ENCODE measurements around the gene RRBP1.

RRBP1 gene

DNA sequence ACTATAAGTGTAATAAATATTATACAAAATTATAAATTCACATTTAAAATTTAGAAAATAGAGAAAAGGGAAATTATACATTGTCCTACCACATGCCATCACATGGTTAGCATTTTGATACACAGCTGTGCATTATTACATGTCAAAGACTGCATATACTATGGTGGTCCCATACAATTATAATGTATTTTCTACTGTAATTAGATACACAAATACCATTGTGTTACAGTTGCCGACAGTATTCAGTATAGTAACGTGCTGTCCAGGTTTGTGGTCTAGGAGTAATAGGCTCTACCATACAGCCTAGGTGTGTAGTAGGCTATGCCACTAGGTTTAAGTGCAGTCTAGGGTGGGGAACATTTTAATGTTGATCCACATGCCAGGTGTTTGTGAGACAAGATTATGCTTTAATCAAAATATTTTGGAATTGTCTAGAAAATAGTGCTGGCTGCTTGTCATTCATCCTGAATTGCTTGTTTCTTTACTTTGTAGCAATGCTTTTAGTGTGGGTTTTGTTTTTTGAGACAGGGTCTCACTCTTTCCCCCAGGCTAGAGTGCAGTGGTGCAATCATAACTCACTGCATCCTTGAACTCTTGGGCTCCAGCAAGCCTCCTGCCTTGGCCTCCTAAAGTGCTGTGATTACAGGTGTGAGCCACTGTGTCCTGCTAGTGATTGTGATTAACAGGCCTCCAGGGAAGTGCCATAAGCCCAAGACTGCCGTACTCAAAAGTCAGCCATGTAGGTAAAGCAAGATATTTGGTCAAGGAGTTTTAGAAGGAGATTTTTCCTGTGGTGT, 73.1 kb downstream of the RRBP1 start:
- no peak for DNase-seq

DNA sequence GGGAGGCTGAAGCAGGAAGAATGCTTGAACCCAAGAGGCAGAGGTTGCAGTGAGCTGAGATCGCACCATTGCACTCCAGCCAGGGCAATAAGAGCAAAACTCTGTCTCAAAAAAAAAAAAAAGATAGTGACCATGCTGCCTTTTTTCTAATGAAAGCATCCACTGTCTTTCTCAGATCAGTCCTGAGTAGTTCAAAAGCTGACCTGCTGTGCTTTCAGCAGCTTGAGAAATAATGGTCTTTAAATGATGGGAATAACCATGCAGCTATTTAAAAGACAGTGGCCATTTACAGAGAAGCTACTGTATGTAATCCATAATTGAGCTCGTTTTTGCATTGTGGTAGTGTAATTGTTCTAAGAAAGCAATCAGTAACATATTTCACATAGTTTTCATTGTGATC, 76.0 kb downstream of the RRBP1 start:
- DNase-seq = no peak

DNA sequence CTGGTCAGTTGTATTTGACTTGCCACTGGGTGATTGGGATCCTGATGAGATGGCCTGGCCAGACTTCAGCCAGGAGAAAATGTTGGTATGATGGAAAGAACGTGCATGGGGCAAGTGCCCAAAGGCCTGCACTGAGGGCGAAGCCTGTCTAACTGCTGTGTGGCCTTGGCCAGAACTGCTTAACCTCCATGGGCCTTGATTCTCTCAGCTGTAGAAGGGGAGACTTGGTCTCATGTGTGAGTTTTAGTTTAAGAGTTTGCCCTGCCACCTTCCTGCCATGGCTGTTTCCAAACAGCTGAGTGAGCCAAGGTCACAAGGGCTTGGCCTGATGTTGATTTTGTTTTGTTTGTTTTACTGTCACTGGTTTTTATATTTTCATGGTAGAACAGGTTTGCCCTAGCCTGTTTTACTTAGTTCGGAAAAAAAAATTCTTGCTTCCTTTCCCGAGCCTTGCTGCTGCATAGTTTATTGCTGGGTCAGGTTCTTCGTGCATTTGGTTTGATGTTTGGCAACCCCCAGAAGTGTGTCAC, 76.8 kb downstream of the RRBP1 start:
- DNase-seq = no peak

DNA sequence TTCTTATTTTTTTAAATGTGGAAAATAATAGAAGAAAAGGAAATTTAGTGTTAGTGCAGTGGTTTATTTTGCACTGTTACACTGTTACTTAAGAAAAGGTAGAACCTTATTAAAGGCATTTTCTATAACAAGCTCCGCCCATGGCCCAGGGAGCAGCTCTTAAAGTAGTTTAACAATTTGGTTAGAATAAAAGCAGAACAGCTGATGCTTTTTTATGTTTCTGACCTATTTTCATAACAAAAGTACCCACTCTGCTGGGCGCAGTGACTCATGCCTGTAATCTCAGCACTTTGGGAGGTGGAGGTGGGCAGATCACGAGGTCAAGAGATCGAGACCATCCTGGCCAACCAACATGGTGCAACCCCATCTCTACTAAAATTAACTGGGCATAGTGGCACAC, 79.5 kb downstream of the RRBP1 start:
- DNase-seq = no peak

DNA sequence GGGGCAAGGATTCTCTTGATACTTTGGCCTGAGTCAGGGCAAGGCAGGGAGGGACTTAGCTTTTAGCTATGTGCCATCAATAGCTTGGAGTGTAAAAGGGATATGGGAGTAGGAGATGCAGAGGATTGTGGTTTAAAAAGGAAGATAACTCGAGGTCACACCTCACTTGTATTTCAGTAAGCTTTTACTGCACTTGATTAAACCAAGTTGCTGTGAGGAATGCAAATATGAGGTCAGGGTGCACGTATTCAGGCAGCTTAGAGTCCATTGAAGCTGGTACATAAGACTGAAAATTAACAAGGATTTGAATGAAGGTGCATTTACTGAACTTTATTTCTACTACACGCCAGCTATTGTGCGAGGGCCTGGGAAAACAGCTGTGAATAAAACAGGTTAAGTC, 80.1 kb downstream of the RRBP1 start:
- DNase-seq = no peak

DNA sequence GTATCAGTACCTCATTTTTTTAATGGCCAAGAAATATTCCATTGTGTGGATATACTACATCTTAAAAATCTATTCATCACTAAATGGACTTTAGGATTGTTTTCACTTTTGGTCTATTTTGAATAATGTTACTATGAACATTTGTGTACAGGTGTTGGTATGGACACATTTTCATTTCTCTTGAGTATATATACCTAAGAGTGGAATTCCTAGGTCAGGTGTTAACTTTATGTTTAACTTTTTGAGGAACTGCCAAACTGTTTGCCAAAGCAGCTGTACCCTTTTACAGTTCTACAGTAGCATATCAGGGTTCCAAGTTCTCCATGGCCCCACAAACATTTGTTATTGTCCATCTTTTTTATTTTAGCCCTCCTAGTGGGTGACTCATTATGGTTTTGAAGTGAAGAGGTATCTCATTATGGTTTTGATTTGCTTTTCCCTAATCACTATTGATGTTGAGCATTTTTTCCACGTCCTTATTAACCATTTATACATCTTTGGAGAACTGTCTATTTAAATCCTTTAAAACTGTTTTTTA, 84.0 kb downstream of the RRBP1 start:
- DNase-seq = no peak

DNA sequence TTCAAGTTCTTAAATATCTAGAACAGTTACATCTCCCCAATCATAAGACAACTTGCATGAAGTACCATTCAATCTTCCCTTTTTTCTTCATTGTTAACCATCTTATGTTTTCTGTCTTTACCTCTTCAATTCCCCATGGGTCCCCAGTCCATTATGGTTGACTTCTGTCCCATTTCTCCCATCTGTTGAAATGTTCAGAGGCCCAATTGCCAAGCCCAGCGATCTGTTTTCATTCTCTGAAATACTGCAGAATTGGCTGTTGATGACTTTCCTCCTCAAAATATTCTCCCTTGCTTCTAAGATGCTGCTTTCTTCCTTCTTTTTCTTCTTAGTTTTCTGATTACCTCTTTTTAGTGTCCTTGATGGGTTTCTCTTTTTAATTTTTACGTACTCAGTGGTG, 86.2 kb downstream of the RRBP1 start:
- DNase-seq = no peak

DNA sequence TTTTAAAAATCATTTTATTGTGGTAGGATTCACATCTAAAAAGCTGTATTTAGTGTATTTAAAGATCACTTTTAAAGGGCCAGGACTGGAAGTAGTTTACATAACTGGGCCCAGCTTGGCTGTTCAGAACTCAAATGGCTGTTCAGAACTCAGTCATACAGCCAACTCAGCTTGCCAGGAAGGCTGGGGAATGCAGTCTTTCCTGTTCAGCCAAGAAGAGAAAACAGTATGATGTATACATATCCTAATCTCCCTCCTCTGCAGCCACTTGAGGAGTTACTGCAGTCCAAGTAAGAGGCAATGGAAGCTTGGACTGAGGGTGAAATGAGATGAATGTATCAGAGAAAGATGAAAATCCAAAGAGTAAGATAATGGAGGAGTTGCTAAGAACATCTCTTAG, 87.6 kb downstream of the RRBP1 start:
- DNase-seq = no peak

DNA sequence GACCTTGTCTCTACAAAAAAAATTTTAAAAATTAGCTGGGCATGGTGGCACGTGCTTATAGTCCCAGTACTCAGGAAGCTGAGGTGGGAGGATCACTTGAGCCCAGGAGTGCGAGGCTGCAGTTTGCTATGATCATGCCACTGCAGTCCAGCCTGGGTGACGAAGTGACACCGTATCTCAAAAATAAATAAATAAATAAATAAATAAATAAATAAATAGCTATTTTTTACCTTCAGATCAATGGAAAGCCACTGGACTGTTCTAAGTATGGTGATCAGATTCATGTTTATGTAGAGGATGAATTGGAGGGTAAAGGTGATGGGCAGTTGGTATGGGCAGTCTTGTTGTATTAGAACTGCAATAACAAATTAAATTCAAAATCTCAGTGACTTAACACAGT, 88.1 kb downstream of the RRBP1 start:
- DNase-seq = no peak

DNA sequence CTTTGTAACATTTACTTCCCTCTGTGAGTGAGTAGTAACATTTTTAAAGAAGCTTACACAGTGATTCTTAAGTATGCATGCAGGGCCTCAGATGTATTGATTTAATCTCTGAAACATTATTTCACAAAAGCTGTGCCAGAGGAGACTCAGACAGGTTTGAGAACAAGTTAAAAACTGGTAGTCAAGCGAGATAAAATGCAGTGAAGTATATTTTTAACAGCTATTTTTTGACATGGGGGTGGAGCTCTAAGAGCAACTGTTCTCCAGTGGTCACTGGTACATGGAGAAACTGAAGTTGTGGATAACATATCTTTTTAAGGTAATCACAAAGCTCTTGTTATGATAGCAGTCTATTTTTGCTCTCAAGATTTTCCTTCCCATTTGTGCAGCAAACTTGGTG, 91.8 kb downstream of the RRBP1 start:
- no peak for DNase-seq

DNA sequence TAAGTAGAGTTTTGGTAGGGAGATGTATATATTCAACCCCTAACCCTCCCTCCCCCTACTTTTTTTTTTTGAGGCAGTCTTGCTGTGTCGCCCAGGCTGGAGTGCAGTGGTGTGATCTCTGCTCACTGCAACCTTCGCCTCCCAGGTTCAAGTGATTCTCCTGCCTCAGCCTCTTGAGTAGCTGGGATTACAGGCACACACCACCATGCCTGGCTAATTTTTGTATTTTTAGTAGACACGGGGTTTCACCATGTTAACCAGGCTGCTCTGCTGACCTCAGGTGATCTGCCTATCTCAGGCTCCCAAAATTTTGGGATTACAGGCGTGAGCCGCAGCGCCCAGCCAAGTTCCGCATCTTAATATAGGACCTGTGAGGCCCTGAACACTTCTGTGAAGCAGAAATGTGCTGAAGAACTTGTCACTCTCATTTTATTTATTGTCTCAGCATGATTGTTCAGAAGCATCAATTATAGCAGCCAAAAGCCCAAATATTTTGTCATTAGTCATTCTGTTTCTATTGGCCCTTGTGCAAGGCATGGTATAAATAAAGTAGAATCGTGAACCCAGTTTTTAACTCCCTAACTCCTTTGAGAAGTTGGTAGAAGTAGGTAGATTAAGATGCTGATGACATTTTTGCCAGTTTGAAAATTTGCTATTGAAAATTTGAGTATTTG, 92.7 kb downstream of the RRBP1 start:
- DNase-seq = no peak

DNA sequence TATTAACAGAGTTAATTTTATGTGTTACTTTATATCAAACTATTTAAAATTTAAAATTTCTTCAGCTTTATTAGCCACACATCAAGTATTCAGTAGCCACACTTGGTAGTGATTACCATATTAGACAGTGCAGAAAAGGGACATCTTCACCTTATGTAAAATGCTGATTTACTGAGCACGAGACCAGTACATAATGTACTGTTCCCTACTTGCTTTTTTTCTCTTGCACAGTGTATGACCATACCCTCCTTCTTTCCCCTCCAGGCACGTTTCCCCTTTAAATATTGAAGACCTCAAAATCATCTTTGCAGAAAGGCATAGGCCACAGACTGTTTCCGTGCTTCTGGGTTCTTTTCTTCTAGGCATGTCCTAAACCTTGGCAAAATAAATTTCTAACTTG, 94.2 kb downstream of the RRBP1 start:
- no peak for DNase-seq

DNA sequence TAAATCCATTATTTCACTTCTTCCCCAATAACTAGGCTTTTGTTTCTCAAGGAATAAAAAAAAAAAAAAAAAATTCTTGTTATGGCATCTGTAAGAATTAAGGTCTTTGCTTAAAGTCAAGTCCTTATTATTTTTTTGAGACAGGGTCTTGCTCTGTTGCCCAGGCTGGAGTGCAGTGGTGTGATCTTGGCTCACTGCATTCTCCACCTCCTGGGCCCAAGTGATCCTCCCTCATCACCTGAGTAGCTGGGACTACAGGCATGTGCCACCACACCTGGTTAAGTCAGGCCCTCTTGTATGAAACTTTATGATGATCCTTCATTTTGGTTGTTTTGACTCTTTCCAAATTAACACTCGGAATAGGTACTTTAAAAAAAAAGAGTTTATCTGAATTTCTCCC, 94.9 kb downstream of the RRBP1 start:
- DNase-seq = no peak

DNA sequence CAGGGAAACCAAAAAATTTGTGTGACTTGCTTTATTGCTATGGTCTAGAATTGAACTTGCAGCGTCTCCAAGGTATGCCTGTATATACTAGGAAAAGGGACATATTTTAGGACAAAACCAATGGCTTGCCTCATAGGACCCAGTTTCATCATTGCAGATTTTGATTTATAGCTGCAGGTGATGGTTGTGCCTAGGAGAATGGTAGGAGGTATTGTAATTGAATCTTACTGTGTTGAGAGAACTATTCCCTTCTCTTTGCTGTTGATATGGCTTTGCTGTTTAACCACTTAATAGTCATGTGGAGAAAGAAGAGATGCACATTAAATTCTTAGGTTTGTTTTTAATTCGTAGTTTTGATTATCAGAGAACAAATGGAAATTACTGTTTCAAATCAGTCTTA, 95.8 kb downstream of the RRBP1 start:
- no peak for DNase-seq

DNA sequence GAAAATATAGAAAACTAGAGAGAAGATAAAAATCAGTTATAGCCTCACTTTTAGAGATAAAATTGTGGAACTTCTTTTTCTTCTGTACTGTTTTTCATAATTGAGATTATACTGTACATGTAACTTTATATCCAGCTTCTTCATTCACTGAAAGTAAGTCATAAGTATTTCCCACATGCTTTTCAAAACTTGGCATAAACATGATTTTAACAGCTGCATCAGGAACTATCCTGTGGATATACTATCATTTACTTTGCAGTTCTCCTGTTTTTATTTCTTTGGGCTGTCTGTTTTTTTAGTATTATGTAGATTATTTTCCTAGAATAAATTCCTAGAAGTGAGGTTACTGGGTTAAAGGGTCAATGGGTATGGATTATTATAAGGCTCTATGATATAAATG, 97.4 kb downstream of the RRBP1 start:
- no peak for DNase-seq

DNA sequence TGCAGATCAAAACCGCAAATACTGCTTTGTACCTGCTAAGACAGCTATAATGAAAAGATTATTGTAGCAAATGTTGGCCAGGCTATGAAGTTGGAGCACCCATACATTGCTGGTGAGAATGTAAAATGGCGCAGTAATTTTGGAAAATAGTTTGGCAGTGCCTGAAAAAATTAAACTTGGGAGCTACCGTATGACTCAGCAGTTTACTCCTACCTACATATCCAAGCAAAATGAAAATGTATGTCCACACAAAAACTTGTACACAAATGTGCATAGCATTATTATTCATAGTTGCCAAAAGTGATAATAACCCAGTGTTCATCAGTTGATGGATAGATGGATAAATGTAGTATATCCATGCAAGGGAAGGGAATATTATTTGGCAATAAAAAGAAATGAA, 98.9 kb downstream of the RRBP1 start:
- DNase-seq = no peak

DNA sequence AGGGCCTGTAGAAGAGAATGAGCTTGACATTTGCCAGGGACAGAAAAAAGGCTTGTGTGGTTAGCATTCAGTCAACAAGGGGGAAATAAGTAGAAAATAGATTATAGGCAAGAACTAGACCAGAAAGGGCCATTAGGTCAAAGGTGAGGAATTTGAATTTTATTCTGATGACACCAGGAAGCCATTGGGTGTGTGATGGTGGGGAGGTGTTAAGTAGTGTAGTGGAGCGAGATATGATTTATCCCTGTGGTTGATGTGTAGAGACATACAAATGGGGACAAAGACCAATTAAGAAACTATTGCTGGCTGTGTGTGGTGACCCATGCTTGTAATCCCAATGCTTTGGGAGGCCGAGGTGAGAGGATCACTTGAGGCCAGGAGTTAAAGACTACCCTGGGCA, 101.1 kb downstream of the RRBP1 start:
- no peak for DNase-seq

DNA sequence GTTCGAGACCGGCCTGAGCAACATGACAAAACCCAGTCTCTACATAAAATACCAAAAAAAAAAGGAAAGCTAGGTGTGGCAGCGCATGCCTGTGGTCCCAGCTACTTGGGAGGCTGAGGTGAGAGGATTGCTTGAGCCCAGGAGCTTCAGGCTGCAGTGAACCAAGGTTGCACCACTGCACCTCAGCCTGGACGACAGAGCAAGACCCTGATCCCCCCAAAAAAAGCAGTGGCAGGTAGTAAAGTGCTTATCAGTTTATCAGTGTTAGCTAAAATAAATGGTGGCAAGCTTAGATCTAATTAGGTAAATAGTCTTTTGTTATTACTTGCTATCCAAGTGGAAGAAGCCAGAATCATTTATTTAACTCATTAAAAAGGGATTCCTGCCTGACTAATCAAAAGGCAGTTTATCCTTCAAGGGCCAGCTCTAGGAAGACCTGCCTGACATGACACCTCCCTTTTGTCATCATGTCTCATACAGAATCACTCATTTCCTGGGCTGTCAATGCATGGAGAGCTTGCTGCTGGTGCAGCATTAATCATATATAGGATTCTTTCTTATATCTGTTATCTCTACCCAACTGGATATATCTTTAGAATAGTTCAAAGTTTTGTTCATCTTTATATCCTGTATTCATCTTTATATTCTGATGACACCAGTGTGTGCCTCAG, 102.5 kb downstream of the RRBP1 start:
- no peak for DNase-seq

DNA sequence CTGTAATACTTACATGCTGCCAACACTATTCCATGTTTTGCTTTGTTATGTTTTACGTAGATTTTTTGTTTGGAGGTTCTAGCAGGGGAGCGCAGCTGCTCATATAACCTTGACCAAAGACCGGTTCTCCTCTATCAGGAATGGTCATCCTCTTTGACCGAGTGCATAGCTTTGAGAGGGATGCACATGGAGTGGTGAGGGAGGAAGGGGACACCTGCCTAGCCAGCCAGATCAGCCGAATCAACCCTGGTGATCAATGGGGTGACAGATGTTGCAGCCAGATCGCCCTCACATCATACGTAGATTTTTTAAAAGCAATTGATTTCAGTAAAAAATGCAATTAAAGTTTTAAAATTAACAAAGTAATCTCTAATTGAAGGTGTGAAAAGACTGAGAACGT, 105.8 kb downstream of the RRBP1 start:
- no peak for DNase-seq

DNA sequence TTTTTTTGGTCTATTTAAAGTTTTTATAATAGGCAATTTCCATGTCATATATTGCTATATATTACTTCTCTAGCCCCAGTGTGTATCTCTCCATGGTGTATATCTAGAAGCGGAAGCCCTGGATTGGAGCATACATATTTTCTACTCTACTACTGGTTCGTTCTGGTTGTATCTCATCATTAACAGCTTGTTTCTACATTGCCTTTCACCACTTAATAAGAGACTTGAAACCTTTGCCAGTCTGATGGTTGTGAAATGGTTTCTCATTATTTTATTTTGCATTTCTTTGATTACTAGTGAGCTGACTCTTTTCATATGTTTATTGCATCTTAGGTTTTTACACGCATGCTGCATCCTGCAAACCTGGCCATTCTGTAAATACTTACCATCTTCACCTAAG, 108.6 kb downstream of the RRBP1 start:
- DNase-seq = no peak

DNA sequence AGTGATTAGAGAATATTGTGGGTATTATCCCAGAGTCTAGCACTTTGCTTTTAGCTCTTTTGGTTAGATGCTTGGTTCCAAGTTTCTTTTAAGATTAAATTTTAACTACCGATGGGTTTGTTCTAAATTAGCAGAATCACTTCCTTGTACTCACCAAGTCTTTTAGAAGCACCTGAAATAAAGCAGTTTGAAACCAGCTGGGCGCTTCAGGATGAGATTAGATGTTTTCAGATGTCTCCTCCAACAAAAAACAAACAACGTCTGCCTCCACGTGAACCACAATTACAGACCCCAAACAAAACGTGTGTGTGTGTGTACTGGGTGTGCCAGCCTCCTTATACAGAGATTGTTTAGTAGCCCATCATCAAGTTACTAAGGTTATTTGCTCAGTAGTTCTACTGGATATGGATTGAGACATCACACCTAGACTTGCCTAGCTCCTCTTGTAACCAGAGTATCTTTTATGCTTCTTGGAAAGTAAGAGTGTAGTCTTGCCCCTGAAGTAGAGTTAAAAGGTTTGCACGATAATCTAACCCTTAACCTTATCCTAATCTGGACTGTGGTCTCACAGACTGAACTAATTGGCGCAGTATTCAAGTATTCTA, 109.9 kb downstream of the RRBP1 start:
- DNase-seq = peak; percentile 37

DNA sequence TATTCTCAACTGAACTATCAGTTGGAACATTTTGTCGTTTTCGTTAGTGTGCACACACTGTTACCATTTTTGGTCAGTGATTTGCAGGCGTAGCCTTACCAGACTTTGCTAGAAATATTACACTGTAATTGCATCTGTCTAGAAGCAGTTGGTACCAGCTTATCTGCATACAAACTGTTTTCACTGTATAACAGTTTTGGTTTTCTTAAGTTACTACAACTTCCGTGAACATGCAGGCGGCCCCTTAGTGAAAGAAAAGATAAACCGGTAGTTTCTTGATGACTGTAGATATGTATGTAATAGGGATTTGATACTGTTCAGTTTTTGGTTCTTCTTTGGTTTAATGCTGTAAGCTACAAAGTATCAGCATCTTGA, 110.9 kb downstream of the RRBP1 start:
- no peak for DNase-seq

Data from NCI-H2029 treated with DMSO at 0.1 percent for 48 hours (cell line).